ENCODE results near the gene CNIH3.

Gene CNIH3

GRCh38 chr1:224727351-224728289 lies 111.5 kb downstream of the CNIH3 start:
- H3K9me3 ChIP-seq (ENCODE audit: low read length) = no peaks in the 10 kb centered on the region
- H2AFZ ChIP-seq (ENCODE audit: low read depth, low read length) = no peak overlapping the region
- H3K36me3 ChIP-seq (ENCODE audit: insufficient read depth, low read length) = no peaks in the 10 kb centered on the region
- peaks cover 11% of the 10 kb centered on the region for H3K4me1 ChIP-seq (ENCODE audit: insufficient read depth, low read length)
- no peak overlapping the region for H3K4me3 ChIP-seq (ENCODE audit: low read length)
- no peaks in the 10 kb centered on the region for H3K27me3 ChIP-seq (ENCODE audit: insufficient read depth, low read length)

GRCh38 chr1:224730540-224730939 lies 114.4 kb downstream of the CNIH3 start:
- Histone ChIP-seq H3K4me3 (ENCODE audit: low read length) (no peak overlapping the region), H3K4me1 (ENCODE audit: insufficient read depth, low read length) (peaks cover 14% of the 10 kb centered on the region), H3K36me3 (ENCODE audit: insufficient read depth, low read length) (no peaks in the 10 kb centered on the region), H3K9me3 (ENCODE audit: low read length) (no peaks in the 10 kb centered on the region), H2AFZ (ENCODE audit: low read depth, low read length) (no peak overlapping the region), H3K27me3 (ENCODE audit: insufficient read depth, low read length) (no peaks in the 10 kb centered on the region)

- Histone ChIP-seq H3K27me3 (ENCODE audit: insufficient read depth, low read length) (no peaks in the 10 kb centered on the region), H3K4me1 (ENCODE audit: insufficient read depth, low read length) (peaks cover 14% of the 10 kb centered on the region), H3K9me3 (ENCODE audit: low read length) (no peaks in the 10 kb centered on the region), H3K36me3 (ENCODE audit: insufficient read depth, low read length) (no peaks in the 10 kb centered on the region), H2AFZ (ENCODE audit: low read depth, low read length) (no peak overlapping the region), H3K4me3 (ENCODE audit: low read length) (no peak overlapping the region)
Measured at GRCh38 chr1:224730965-224731364, 114.8 kb downstream of the CNIH3 start.

GRCh38 chr1:224731633-224732032 lies 115.5 kb downstream of the CNIH3 start:
- Histone ChIP-seq H3K36me3 (ENCODE audit: insufficient read depth, low read length) (no peaks in the 10 kb centered on the region), H3K4me1 (ENCODE audit: insufficient read depth, low read length) (peaks cover 14% of the 10 kb centered on the region), H3K27me3 (ENCODE audit: insufficient read depth, low read length) (no peaks in the 10 kb centered on the region), H3K9me3 (ENCODE audit: low read length) (no peaks in the 10 kb centered on the region), H2AFZ (ENCODE audit: low read depth, low read length) (no peak overlapping the region), H3K4me3 (ENCODE audit: low read length) (no peak overlapping the region)

- Histone ChIP-seq H3K27me3 (ENCODE audit: insufficient read depth, low read length) (no peaks in the 10 kb centered on the region), H3K9me3 (ENCODE audit: low read length) (no peaks in the 10 kb centered on the region), H3K4me1 (ENCODE audit: insufficient read depth, low read length) (peaks cover 6% of the 10 kb centered on the region), H2AFZ (ENCODE audit: low read depth, low read length) (no peak overlapping the region), H3K36me3 (ENCODE audit: insufficient read depth, low read length) (no peaks in the 10 kb centered on the region), H3K4me3 (ENCODE audit: low read length) (no peak overlapping the region)
Measured at GRCh38 chr1:224732377-224733026, 116.4 kb downstream of the CNIH3 start.

DNA sequence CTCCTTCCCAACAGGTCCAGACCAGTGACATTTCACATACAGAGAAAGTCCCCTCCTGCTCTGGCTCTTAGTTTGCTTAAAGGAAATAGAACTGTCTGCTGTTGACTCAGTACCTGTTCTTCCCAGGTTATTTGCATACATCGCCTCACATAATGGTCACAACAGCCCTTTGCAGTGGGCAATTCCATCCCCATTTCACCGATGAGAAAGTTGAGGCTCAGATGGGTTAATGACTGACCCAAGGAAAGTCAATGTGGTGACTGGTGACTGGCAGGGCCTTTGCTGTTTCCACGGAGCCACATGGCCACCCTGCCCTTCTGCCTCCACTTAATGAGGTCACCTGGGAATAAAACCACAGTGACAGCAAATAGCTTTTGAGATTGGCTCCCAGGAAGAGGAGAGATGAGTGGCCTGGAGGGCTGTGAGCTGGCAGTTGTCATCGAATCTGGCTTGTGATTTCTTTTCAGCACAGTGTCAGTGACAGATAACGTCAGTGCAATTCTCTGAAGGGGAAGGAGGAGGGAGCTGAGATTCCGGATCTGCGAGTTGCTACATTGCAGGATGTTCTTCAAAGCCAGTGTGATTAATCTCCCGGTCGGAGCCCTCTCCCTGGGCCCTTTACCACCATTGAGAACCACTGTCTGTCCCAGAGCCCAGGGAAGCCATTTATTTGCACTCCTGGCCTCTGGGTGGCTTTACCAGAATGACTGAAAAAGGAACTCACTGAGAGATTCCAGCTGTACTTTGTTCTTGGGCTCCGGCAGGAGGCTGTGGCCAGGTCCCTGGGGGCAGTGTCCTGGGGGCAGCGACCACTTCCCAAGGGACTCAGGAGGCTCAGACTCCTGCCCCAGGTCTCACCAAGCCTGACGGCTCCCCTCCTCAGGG lies 117.2 kb downstream of the CNIH3 start:
- Histone ChIP-seq H3K36me3 (ENCODE audit: insufficient read depth, low read length) (no peaks in the 10 kb centered on the region), H3K27me3 (ENCODE audit: insufficient read depth, low read length) (no peaks in the 10 kb centered on the region), H3K9me3 (ENCODE audit: low read length) (no peaks in the 10 kb centered on the region), H2AFZ (ENCODE audit: low read depth, low read length) (no peak overlapping the region), H3K4me1 (ENCODE audit: insufficient read depth, low read length) (peaks cover 2% of the 10 kb centered on the region), H3K4me3 (ENCODE audit: low read length) (no peak overlapping the region)

- Histone ChIP-seq H3K4me3 (ENCODE audit: low read length) (no peak overlapping the region), H3K4me1 (ENCODE audit: insufficient read depth, low read length) (peaks cover 2% of the 10 kb centered on the region), H3K9me3 (ENCODE audit: low read length) (no peaks in the 10 kb centered on the region), H3K36me3 (ENCODE audit: insufficient read depth, low read length) (no peaks in the 10 kb centered on the region), H2AFZ (ENCODE audit: low read depth, low read length) (no peak overlapping the region), H3K27me3 (ENCODE audit: insufficient read depth, low read length) (no peaks in the 10 kb centered on the region)
Measured at GRCh38 chr1:224734261-224734935, 118.3 kb downstream of the CNIH3 start.

DNA sequence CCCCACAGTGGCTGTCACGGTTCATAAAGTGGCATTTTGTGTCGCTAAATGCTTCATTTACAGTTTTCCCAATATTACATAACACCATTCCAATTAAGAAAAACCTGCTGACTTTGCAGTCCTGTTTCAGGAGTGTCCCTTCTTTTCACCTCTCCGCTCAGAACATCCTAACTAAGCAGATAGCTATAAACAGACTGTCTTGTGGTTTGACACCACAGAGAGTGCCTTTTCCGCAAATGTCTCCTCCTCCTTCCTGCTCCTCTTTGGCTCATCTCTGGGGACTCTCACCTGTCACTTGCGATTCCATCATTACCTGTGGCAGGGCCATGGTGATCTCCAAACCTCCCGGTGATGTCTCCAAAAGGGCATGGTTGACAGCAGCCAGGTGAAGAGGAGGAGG lies 119.0 kb downstream of the CNIH3 start:
- Histone ChIP-seq H3K4me3 (ENCODE audit: low read length) (no peak overlapping the region), H3K4me1 (ENCODE audit: insufficient read depth, low read length) (peaks cover 2% of the 10 kb centered on the region), H3K27me3 (ENCODE audit: insufficient read depth, low read length) (no peaks in the 10 kb centered on the region), H2AFZ (ENCODE audit: low read depth, low read length) (no peak overlapping the region), H3K9me3 (ENCODE audit: low read length) (no peaks in the 10 kb centered on the region), H3K36me3 (ENCODE audit: insufficient read depth, low read length) (no peaks in the 10 kb centered on the region)

GRCh38 chr1:224736619-224737352 lies 120.7 kb downstream of the CNIH3 start:
- no peaks in the 10 kb centered on the region for H3K27me3 ChIP-seq (ENCODE audit: insufficient read depth, low read length)
- H3K4me1 ChIP-seq (ENCODE audit: insufficient read depth, low read length) = peaks cover 2% of the 10 kb centered on the region
- H3K9me3 ChIP-seq (ENCODE audit: low read length) = no peaks in the 10 kb centered on the region
- no peak overlapping the region for H3K4me3 ChIP-seq (ENCODE audit: low read length)
- H2AFZ ChIP-seq (ENCODE audit: low read depth, low read length) = no peak overlapping the region
- H3K36me3 ChIP-seq (ENCODE audit: insufficient read depth, low read length) = no peaks in the 10 kb centered on the region

- Histone ChIP-seq H3K36me3 (ENCODE audit: insufficient read depth, low read length) (no peaks in the 10 kb centered on the region), H3K4me3 (ENCODE audit: low read length) (no peak overlapping the region), H2AFZ (ENCODE audit: low read depth, low read length) (no peak overlapping the region), H3K9me3 (ENCODE audit: low read length) (no peaks in the 10 kb centered on the region), H3K27me3 (ENCODE audit: insufficient read depth, low read length) (no peaks in the 10 kb centered on the region), H3K4me1 (ENCODE audit: insufficient read depth, low read length) (peaks cover 2% of the 10 kb centered on the region)
Measured at GRCh38 chr1:224737353-224737727, 121.2 kb downstream of the CNIH3 start.

DNA sequence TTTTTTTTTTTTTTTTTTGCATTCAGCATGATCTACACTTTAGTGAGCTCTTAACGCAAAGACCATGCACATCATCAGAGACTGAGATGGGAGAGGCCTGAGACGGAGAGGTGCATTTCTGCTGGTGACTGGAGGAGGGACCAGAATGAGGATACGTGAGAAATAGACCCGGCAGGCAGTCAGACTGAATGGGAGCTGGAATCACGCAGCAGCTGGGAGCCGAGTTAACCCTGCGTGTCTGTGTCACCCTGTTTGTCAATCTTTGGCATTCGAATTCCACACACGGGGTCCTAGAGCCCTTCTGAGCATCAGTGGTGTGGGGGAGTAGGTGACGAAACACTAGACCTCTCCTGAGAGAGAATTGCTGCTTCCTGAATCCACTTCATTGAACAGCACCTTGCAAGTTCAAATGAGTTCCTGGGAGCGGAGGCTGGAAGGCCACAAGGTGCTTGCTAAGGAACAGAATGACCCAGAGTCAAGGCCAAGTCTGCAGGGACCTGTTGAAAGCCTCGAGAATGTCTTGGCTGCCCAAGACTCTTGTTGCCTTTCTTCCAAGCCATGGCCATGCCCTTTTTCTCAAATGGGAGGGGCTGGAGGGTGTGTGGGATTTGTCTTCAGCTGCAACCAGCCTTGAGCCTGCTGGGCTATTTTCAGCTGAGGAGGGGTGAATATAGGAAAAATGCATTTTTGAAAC lies 123.3 kb downstream of the CNIH3 start:
- Histone ChIP-seq H3K36me3 (ENCODE audit: insufficient read depth, low read length) (no peaks in the 10 kb centered on the region), H3K4me3 (ENCODE audit: low read length) (no peak overlapping the region), H3K27me3 (ENCODE audit: insufficient read depth, low read length) (peaks cover 2% of the 10 kb centered on the region), H2AFZ (ENCODE audit: low read depth, low read length) (no peak overlapping the region), H3K4me1 (ENCODE audit: insufficient read depth, low read length) (no peaks in the 10 kb centered on the region), H3K9me3 (ENCODE audit: low read length) (no peaks in the 10 kb centered on the region)
